ENCODE measurements around the gene TIMM10.
"Not testable (repeated sequence)": the region's sequence is repeated elsewhere in the genome, so short reads cannot be mapped to it uniquely, and the experiment has no call there.

The TIMM10 gene

GRCh38 chr11:57536947-57537619 is 6.5 kb upstream of the TIMM10 start, which contains the start of gene SMTNL1:
TSS of gene SMTNL1 (plus strand) at chr11:57537595. CDS start at chr11:57542643, 5,048 bp downstream.
- Histone ChIP-seq H3K36me3 (ENCODE audit: control insufficient read depth in 1 of 2, insufficient read depth in 2 of 2, low read depth in 1 of 2, low read length in 2 of 2) (no peaks in the 10 kb centered on the region), H3K4me3 (ENCODE audit: insufficient read depth in 1 of 2, low read depth in 1 of 2, low read length in 2 of 2) (no peak within 1 kb of the TSS), H4K91ac (ENCODE audit: low read length) (no peak within 1 kb of the TSS), H3K18ac (ENCODE audit: low read depth in 1 of 2, low read length in 2 of 2) (no peak within 1 kb of the TSS), H3K9ac (ENCODE audit: low read length) (no peak within 1 kb of the TSS), H2BK5ac (ENCODE audit: low read depth, low read length, poor library complexity, severe bottlenecking) (no peak within 1 kb of the TSS), H2BK15ac (ENCODE audit: low read depth, poor library complexity, severe bottlenecking) (no peak within 1 kb of the TSS), H3K79me1 (replicated peaks; ENCODE audit: low read length, poor library complexity, severe bottlenecking) (no peaks in the 10 kb centered on the region), H3K4ac (ENCODE audit: low read depth in 1 of 2, low read length in 2 of 2) (no peak within 1 kb of the TSS), H2AK5ac (ENCODE audit: low read length, severe bottlenecking) (no peak within 1 kb of the TSS), H2AFZ (ENCODE audit: low read depth, low read length) (no peak within 1 kb of the TSS), H3K27me3 (ENCODE audit: control insufficient read depth in 1 of 2, insufficient read depth in 1 of 2, low read length in 2 of 2) (peaks cover 5 to 42% of the 10 kb centered on the region in 2 experiments), H2BK120ac (ENCODE audit: low read depth, low read length) (no peak within 1 kb of the TSS), H3K14ac (ENCODE audit: low read length in 2 of 2) (no peak within 1 kb of the TSS), H3K27ac (ENCODE audit: low read length, poor library complexity, severe bottlenecking) (no peak within 1 kb of the TSS), H3K4me1 (ENCODE audit: control insufficient read depth, insufficient read depth, low read depth, low read length) (no peaks in the 10 kb centered on the region), H3K9me3 (ENCODE audit: control insufficient read depth, low read length) (no peaks in the 10 kb centered on the region), H3K4me2 (ENCODE audit: low read length, poor library complexity, severe bottlenecking) (no peak within 1 kb of the TSS), H3K23ac (ENCODE audit: low read length in 2 of 2) (no peak within 1 kb of the TSS), H2BK12ac (ENCODE audit: low read length in 2 of 2) (no peak within 1 kb of the TSS), H4K8ac (ENCODE audit: low read length) (no peak within 1 kb of the TSS)
- 68% methylated on average over 14 of the region's 14 CpGs for WGBS
- DNase-seq: no peak

GRCh38 chr11:57534449-57534848 is 3.9 kb upstream of the TIMM10 start:
- not testable (repeated sequence) for H3K4me2 ChIP-seq (ENCODE audit: low read length, poor library complexity, severe bottlenecking)

GRCh38 chr11:57530215-57530595 is 349 bp downstream of the TIMM10 start:
- peak overlapping the region; percentile 83 for H4K8ac ChIP-seq (ENCODE audit: low read length)
- no peak overlapping the region for H3K27ac ChIP-seq (ENCODE audit: low read length, poor library complexity, severe bottlenecking)
- peak overlapping the region; percentile 94 for H3K9ac ChIP-seq (ENCODE audit: low read length)
- peaks cover 0 to 3% of the 10 kb centered on the region in 2 experiments for H3K27me3 ChIP-seq (ENCODE audit: control insufficient read depth in 1 of 2, insufficient read depth in 1 of 2, low read length in 2 of 2)
- WGBS: 2% methylated on average over 17 of the region's 17 CpGs
- H3K4me2 ChIP-seq (ENCODE audit: low read length, poor library complexity, severe bottlenecking): peak overlapping the region; percentile 64
- DNase-seq: no peak
- H3K18ac ChIP-seq (ENCODE audit: low read depth in 1 of 2, low read length in 2 of 2): peak overlapping the region in 1 of 2 experiments; percentile 83
- H2BK12ac ChIP-seq (ENCODE audit: low read length in 2 of 2): peak overlapping the region in 1 of 2 experiments; percentile 22
- H3K79me1 ChIP-seq (replicated peaks; ENCODE audit: low read length, poor library complexity, severe bottlenecking): peaks cover 19% of the 10 kb centered on the region
- H3K14ac ChIP-seq (ENCODE audit: low read length in 2 of 2): no peak overlapping the region
- H3K4ac ChIP-seq (ENCODE audit: low read depth in 1 of 2, low read length in 2 of 2): peak overlapping the region in 1 of 2 experiments; percentile 71
- H2BK15ac ChIP-seq (ENCODE audit: low read depth, poor library complexity, severe bottlenecking): peak overlapping the region; percentile 73
- no peak overlapping the region for H2BK120ac ChIP-seq (ENCODE audit: low read depth, low read length)
- peaks cover 6% of the 10 kb centered on the region for H3K4me1 ChIP-seq (ENCODE audit: control insufficient read depth, insufficient read depth, low read depth, low read length)
- H3K4me3 ChIP-seq (ENCODE audit: insufficient read depth in 1 of 2, low read depth in 1 of 2, low read length in 2 of 2): peak overlapping the region; percentile 72 to 96
- no peak overlapping the region for H3K23ac ChIP-seq (ENCODE audit: low read length in 2 of 2)
- H3K9me3 ChIP-seq (ENCODE audit: control insufficient read depth, low read length): no peaks in the 10 kb centered on the region
- peak overlapping the region; percentile 56 for H2AFZ ChIP-seq (ENCODE audit: low read depth, low read length)
- H2BK5ac ChIP-seq (ENCODE audit: low read depth, low read length, poor library complexity, severe bottlenecking): no peak overlapping the region
- peak overlapping the region; percentile 25 for H4K91ac ChIP-seq (ENCODE audit: low read length)
- peaks cover 8 to 17% of the 10 kb centered on the region in 2 experiments for H3K36me3 ChIP-seq (ENCODE audit: control insufficient read depth in 1 of 2, insufficient read depth in 2 of 2, low read depth in 1 of 2, low read length in 2 of 2)
- peak overlapping the region; percentile 2 for H2AK5ac ChIP-seq (ENCODE audit: low read length, severe bottlenecking)

More at GRCh38 chr11:57534449-57534848, 3.9 kb upstream of the TIMM10 start:
- not testable (repeated sequence) for H3K14ac ChIP-seq (ENCODE audit: low read length in 2 of 2); H2AFZ ChIP-seq (ENCODE audit: low read depth, low read length); H4K8ac ChIP-seq (ENCODE audit: low read length); H3K4ac ChIP-seq (ENCODE audit: low read depth in 1 of 2, low read length in 2 of 2); H2BK5ac ChIP-seq (ENCODE audit: low read depth, low read length, poor library complexity, severe bottlenecking); H3K4me1 ChIP-seq (ENCODE audit: control insufficient read depth, insufficient read depth, low read depth, low read length); H3K18ac ChIP-seq (ENCODE audit: low read depth in 1 of 2, low read length in 2 of 2); H2BK12ac ChIP-seq (ENCODE audit: low read length in 2 of 2); H3K27ac ChIP-seq (ENCODE audit: low read length, poor library complexity, severe bottlenecking); H3K9ac ChIP-seq (ENCODE audit: low read length); DNase-seq; H4K91ac ChIP-seq (ENCODE audit: low read length); H3K23ac ChIP-seq (ENCODE audit: low read length in 2 of 2); H3K36me3 ChIP-seq (ENCODE audit: control insufficient read depth in 1 of 2, insufficient read depth in 2 of 2, low read depth in 1 of 2, low read length in 2 of 2); H3K4me3 ChIP-seq (ENCODE audit: insufficient read depth in 1 of 2, low read depth in 1 of 2, low read length in 2 of 2); H2BK120ac ChIP-seq (ENCODE audit: low read depth, low read length); H2BK15ac ChIP-seq (ENCODE audit: low read depth, poor library complexity, severe bottlenecking); H3K9me3 ChIP-seq (ENCODE audit: control insufficient read depth, low read length); H2AK5ac ChIP-seq (ENCODE audit: low read length, severe bottlenecking); H3K79me1 ChIP-seq (replicated peaks; ENCODE audit: low read length, poor library complexity, severe bottlenecking)
- 96% methylated on average over 6 of the region's 7 CpGs for WGBS
- H3K27me3 ChIP-seq (ENCODE audit: control insufficient read depth in 1 of 2, insufficient read depth in 1 of 2, low read length in 2 of 2): peaks cover 5 to 30% of the 10 kb centered on the region in 2 experiments

- H3K4me2 ChIP-seq (ENCODE audit: low read length, poor library complexity, severe bottlenecking): no peak overlapping the region
- no peak overlapping the region for H2AFZ ChIP-seq (ENCODE audit: low read depth, low read length)
- H3K79me1 ChIP-seq (replicated peaks; ENCODE audit: low read length, poor library complexity, severe bottlenecking): peaks cover 19% of the 10 kb centered on the region
- no peak overlapping the region for H3K23ac ChIP-seq (ENCODE audit: low read length in 2 of 2)
- no peaks in the 10 kb centered on the region for H3K27me3 ChIP-seq (ENCODE audit: control insufficient read depth in 1 of 2, insufficient read depth in 1 of 2, low read length in 2 of 2)
- H4K8ac ChIP-seq (ENCODE audit: low read length): no peak overlapping the region
- peaks cover 6% of the 10 kb centered on the region for H3K4me1 ChIP-seq (ENCODE audit: control insufficient read depth, insufficient read depth, low read depth, low read length)
- H3K9ac ChIP-seq (ENCODE audit: low read length): peak overlapping the region; percentile 94
- no peak overlapping the region for H3K27ac ChIP-seq (ENCODE audit: low read length, poor library complexity, severe bottlenecking)
- peaks cover 4% of the 10 kb centered on the region for H3K9me3 ChIP-seq (ENCODE audit: control insufficient read depth, low read length)
- H2AK5ac ChIP-seq (ENCODE audit: low read length, severe bottlenecking): no peak overlapping the region
- H4K91ac ChIP-seq (ENCODE audit: low read length): no peak overlapping the region
- H2BK5ac ChIP-seq (ENCODE audit: low read depth, low read length, poor library complexity, severe bottlenecking): no peak overlapping the region
- no peak overlapping the region for H2BK120ac ChIP-seq (ENCODE audit: low read depth, low read length)
- H2BK15ac ChIP-seq (ENCODE audit: low read depth, poor library complexity, severe bottlenecking): no peak overlapping the region
- H3K14ac ChIP-seq (ENCODE audit: low read length in 2 of 2): no peak overlapping the region
- H3K4ac ChIP-seq (ENCODE audit: low read depth in 1 of 2, low read length in 2 of 2): no peak overlapping the region
- H3K4me3 ChIP-seq (ENCODE audit: insufficient read depth in 1 of 2, low read depth in 1 of 2, low read length in 2 of 2): no peak overlapping the region
- H3K18ac ChIP-seq (ENCODE audit: low read depth in 1 of 2, low read length in 2 of 2): no peak overlapping the region
- DNase-seq: no peak
- H3K36me3 ChIP-seq (ENCODE audit: control insufficient read depth in 1 of 2, insufficient read depth in 2 of 2, low read depth in 1 of 2, low read length in 2 of 2): peaks cover 8 to 24% of the 10 kb centered on the region in 2 experiments
- H2BK12ac ChIP-seq (ENCODE audit: low read length in 2 of 2): no peak overlapping the region
Observed at GRCh38 chr11:57529012-57529411, 1.5 kb downstream of the TIMM10 start.

All from mesenchymal stem cell (in vitro differentiated cells and primary cell).